HG03139 (cell line): ENCODE measurements around the gene LPP.

Source experiments
- ATAC-seq: cut with Tn5 transposase; IDR thresholded peaks from one replicate; pipeline ENCODE4 v1.9.1; 2021; ENCODE audit not compliant: unreplicated experiment

Gene LPP

DNA sequence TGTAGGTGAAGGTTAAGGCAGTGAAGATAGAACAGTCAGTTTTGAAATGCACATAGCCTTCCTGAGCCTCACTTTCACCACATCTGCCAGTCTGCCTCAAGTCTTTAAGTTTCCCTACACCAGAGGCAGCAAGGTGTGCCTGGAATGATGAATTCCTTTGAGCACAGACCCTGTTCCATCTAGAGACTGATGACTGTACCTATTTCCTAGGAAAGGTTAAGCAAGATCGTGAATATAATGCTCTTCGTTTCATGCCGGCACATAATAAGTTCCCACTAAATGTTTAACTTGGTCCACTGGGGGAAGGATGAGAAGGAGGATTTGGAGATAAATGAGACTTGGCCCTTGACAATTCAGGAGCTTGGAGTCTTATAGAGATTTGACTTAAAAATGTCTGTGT is 141.9 kb downstream of the LPP start:
- ATAC-seq, result no peak

GRCh38 chr3:188296761-188297612 is 143.0 kb downstream of the LPP start:
- ATAC-seq, result no peak

DNA sequence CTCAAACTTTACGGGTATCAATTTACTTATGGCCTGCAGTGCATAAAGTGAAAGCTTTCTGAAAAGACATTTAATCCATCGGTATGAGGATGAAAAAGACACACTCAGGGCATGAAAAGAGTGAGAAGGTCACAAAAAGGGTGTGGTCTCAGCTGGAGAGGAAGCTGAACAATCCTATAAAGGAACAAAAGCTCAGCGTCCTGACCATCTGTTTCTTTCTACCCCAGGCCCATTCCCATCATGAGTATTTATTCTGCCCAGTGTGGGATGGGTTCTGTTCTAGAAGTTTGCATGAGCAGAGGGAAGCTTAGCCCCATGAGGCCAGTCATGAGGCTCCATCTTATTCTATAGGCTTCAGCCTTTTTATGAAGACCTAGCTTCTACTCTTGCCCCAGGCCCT is 144.6 kb downstream of the LPP start:
- ATAC-seq, result no peak

DNA sequence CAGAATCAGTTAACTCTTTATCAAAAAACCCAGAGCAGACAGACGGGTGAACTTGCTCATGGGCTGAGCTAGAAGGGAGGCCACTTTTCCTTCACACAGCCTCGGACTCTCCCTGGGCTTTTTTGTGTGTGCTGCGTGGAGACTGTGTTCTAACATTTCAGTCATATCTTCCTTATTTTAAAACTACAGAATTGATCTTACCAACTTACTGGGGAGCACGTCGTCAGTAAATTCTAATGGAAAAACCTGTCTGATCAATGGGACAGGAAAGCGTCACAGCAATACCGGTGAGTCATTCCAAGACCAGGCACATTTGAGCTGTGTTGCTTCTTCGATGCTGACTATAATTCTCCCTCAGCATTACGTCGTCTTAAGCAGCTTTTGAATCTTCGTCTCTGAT is 145.1 kb downstream of the LPP start:
- ATAC-seq, result no peak

DNA sequence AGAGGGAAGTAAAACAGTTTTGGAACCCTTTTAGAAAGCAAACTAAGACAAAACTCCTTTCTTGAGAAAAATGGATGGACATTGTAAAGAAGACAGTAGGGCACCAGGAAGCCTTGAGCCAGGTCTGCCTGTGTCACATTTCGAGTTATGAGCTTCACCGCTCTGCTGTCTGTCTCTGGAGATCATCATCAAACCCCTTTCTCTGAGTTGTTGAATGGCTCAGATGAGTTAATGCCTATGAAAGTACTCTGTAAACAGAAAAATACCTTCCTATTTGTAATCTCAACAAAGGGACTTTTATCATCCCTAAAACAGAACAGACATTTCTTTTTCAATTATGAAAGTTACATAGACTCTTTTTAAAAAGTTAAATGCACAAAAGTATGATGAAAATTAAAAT is 145.8 kb downstream of the LPP start:
- ATAC-seq, result no peak

GRCh38 chr3:188301147-188301546 is 147.2 kb downstream of the LPP start:
- ATAC-seq, result no peak

- no peak for ATAC-seq
Observed at GRCh38 chr3:188303286-188303799, 149.4 kb downstream of the LPP start.

- ATAC-seq, result no peak
Observed at GRCh38 chr3:188303823-188304222, 149.9 kb downstream of the LPP start.

DNA sequence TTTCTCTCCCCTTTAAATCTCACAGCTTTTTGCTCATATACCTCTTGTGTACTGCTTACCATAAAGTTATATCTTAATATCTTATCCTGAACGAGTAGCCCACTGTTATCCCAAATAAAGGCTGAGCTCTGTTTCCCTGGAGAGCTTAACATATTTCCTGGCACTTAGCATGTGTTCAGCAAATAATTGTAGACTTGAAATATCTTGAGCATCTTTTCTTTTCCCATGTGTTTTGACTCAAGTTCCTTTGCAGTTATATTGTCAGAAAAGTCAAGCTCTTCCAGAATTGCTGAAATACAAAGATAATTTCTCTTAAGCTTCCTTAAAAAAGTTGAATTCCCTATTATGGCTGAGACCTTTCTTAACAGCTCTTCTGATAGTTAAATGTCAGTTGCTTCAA is 150.5 kb downstream of the LPP start:
- no peak for ATAC-seq

GRCh38 chr3:188305220-188305619 is 151.3 kb downstream of the LPP start:
- no peak for ATAC-seq

DNA sequence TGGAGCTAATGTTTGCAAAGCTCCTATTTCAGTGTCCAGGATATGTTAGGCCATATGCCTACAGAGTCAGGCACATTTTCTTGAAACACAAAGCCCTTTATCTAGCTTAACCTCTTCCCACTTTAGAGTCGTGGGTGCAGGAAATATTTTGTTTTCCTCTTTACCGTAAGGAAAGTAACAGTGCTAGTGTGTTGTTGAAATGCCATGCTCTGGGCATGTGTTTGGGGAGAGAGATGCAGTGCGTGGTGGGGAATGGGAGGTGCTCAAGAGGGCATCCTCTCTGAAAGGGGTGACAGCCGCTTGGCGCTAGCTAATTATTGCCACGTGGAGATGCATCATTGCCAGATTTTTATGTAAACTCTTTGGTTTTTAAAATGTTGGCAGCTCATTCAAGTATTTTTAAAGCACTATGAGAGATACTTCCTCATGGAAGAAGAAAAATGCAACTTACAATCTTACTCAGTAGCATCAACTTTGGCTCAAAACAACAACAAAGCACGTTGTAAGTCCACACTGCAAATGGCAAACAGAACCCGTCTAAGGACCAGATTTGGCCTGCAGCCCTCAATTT is 152.6 kb downstream of the LPP start:
- no peak for ATAC-seq

DNA sequence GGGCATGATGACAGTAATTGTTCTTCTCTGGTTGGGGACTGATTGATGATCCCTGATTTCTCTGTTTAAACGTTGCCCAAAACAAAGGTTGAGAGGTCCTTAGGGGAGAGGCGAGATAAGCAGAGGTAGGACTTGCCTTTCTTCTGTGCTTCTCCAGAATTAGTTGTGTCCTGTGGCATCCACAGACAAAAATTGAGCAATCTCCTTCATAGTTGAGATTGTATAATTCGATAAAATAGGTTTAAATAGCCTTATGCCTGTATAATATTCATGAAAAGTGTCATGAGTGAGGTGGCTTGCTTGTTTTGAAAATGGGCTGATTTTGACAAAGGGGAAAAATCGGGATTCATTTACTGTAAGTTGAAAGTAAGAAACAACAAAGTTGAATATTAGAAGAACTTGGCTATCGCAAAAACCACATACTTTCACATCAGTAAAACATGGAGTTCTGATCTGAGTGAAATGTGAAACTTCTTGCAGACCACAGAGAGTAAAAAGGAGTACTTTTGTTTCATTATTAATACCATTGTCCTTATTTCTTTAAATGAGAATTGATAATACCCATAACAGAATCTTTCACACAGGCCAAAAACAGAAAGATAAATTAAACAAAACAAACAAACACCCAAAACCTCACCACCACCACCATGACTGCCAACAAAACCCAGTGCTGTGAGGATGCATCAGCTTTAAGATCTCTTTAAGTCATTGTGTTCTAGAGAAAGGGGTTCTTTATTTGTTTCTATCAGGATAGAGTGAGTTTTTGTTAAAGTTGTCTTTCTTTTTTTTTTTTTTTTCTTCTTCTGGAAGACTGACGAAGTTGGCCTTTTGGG is 155.7 kb downstream of the LPP start:
- peak; percentile 97 for ATAC-seq

- ATAC-seq, result peak; percentile 9
Observed at GRCh38 chr3:188310270-188310710, 156.3 kb downstream of the LPP start.

DNA sequence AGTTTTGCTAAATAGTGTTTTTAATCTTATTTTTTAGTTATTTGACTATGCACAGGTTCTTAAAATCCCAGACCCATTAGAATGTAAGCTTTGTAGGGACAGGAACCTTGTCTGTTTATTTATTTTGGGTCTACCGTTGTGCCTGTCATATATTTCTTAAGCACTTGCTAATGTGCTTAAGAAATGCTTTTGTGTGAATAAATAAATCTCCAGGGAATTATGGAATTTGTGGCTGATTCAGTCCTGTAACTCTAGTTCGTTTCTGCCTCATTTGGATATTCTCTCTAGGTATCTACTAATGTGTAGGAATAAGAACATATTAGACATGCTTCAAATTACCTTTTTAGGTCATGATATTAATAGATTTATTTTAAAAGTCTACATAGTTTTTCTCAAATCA is 161.6 kb downstream of the LPP start:
- no peak for ATAC-seq

DNA sequence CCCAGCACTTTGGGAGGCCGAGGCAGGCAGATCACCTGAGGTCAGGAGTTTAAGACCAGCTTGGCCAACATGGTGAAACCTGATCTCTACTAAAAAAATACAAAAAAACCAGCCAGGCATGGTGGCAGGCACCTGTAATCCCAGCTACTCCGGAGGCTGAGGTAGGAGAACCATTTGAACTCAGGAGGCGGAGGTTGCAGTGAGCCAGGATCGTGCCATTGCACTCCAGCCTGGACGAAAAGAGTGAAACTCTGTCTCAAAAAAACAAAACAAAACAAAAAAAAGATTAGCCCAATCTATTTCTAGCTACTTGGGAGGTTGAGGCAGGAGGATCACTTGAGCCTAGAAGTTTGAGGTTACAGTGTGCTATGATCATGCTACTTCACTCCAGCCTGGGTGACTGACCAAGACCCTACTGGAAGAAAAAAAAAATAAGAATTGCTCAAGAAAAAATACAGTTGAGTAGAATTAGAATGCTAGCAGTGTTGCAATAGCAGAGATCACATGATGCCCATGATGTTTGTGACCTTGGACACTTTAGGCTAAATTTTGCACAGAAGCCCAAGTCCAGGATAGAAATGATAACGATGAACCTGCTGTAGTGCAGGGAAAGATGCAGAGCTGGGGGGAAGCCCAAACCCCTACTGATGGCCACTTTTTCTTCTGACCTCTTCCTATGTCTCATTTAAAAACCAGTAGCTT is 162.2 kb downstream of the LPP start:
- no peak for ATAC-seq

GRCh38 chr3:188316723-188317070 is 162.7 kb downstream of the LPP start:
- no peak for ATAC-seq

- ATAC-seq, result no peak
Observed at GRCh38 chr3:188319569-188319968, 165.6 kb downstream of the LPP start.

DNA sequence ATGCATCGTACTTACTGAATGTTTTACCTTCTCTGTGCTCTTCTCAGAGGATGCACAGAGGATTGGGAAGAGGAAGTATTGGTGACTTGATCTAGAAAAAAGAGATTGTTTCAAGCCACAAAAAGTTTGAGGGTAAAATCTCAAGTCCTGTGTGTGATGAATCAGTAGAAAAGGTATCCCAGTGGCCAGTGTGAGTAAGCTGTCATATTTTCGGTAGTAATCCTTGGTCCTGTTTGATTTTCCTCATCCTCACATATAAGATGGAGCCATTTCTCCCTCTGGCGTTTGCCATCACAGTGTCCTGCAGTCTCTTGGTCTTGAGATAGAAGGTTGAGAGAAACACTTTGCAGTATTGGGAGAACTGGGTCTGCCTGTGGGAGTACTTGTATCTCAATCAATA is 166.8 kb downstream of the LPP start:
- no peak for ATAC-seq

- ATAC-seq, result no peak
Observed at GRCh38 chr3:188321258-188321657, 167.3 kb downstream of the LPP start.

DNA sequence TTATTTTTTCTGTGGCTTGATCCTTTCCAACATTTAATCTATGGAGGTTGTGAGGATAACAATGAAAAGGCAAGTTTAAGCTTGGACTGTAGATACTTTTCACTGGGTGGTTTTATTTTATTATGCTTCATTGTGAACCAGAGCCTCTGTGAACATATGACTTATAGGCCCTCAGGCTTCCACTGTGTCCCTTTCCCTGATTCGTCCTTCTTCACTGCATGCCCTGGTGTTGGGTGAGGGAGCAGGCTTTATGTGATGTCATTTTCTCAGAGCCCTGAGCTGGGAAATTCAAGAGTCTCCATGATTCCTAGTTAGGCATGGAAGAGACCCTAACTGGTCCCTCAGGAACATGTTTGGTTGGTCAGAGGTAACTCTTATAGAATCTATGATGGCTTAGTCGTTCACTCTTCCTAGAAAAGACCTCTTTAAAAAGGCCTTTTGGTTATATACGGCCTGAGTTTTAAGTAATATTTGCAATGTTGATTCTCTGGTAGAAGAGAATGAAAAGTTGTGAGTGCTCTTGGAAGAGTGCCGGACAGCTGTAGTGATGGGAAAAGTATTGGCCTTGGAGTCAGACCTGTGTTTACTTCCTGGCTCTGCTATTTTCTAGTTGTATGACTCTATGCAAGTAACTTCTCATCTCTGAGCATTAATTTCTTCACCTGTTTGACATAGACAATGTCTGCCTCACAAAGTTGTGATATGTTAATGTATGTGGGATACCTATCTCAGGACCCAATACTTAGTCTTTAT is 168.4 kb downstream of the LPP start:
- no peak for ATAC-seq
